Chondrocyte (in vitro differentiated cells): ENCODE measurements around the gene DAB2IP. TPM values are rescaled to one million over a fixed set of nuclear protein-coding genes. Genes with fewer than 3 reads are reported as not detected.

Experiments used
- DNase-seq: peaks from one replicate; pipeline ENCODE4 v3.0.0; 2021; ENCODE audit warnings: mixed read lengths, low spot score
- H3K27ac Mint-ChIP-seq: one replicate; pipeline ENCODE4 v1.8.0; 2021; ENCODE audit warnings: mild to moderate bottlenecking, moderate library complexity, mixed read lengths; ENCODE audit not compliant: unreplicated experiment
- H3K27me3 Mint-ChIP-seq: 2 replicates; pipeline ENCODE4 v1.8.0; 2021; ENCODE audit warnings: low read depth, mixed read lengths
- H3K36me3 Mint-ChIP-seq: 2 replicates; pipeline ENCODE4 v1.8.0; 2021; ENCODE audit warnings: low read depth, mixed read lengths
- H3K4me1 Mint-ChIP-seq: 2 replicates; pipeline ENCODE4 v1.8.0; 2021; ENCODE audit warnings: low read depth, mild to moderate bottlenecking, mixed read lengths
- H3K4me3 Mint-ChIP-seq: one replicate; pipeline ENCODE4 v1.8.0; 2021; ENCODE audit warnings: mild to moderate bottlenecking, moderate library complexity, mixed read lengths; ENCODE audit not compliant: unreplicated experiment
- H3K9me3 Mint-ChIP-seq: 2 replicates; pipeline ENCODE4 v1.8.0; 2021; ENCODE audit warnings: low read depth, mixed read lengths
- CTCF ChIP-seq: fragments of 200-600 bp; sonication (generic); IDR thresholded peaks from 2 replicates; pipeline ENCODE4 v1.5.0; 2021; ENCODE audit warnings: antibody characterized with exemption, mild to moderate bottlenecking, moderate library complexity
- total RNA-seq: library from RNA; stranded (reverse); gene quantifications from 3 replicates; pipeline ENCODE4 v1.2.1, GENCODE V29; 2021

DAB2IP gene
- total RNA-seq, 1 donor from 2014 or later, result 58.5 TPM

GRCh38 chr9:121655231-121655755, 3.9 kb downstream of the DAB2IP start:
- Mint-ChIP-seq H3K36me3 (peaks cover 2% of the 10 kb centered on the region), H3K27me3 (no peaks in the 10 kb centered on the region), H3K9me3 (no peaks in the 10 kb centered on the region), H3K4me1 (peaks cover 30% of the 10 kb centered on the region), H3K4me3 (no peak overlapping the region), H3K27ac (no peak overlapping the region)
- peak; percentile 48 for DNase-seq
- no peak for TF ChIP-seq CTCF

- peaks cover 32% of the 10 kb centered on the region for H3K4me1 Mint-ChIP-seq
- TF ChIP-seq CTCF, result no peak
- H3K27ac Mint-ChIP-seq, result no peak overlapping the region
- peak; percentile 46 for DNase-seq
- no peak overlapping the region for H3K4me3 Mint-ChIP-seq
- no peaks in the 10 kb centered on the region for H3K9me3 Mint-ChIP-seq
- H3K36me3 Mint-ChIP-seq, result peaks cover 4% of the 10 kb centered on the region
- H3K27me3 Mint-ChIP-seq, result no peaks in the 10 kb centered on the region
Measured at GRCh38 chr9:121656941-121657470, 5.6 kb downstream of the DAB2IP start.

DNA sequence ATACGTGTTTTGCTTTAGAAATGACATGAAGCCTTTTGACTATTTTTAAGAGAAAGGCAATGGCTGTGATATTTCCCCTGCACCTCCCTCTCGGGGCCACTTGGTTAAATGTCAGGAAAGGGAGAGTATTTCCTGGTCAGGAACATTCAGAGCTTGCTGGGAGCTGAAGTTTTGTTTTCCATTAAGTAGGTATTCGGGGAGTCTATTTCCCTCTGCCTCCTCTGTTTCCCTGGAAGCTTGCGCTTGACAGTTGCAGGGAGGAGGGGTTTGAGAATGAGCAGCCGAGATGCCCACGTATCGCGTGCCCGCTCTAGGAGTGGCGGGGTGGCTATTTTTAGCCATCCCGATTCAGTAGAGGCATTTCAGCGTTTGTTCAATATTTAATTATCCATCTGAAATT, 6.7 kb downstream of the DAB2IP start:
- no peaks in the 10 kb centered on the region for H3K9me3 Mint-ChIP-seq

GRCh38 chr9:121658591-121658990, 7.2 kb downstream of the DAB2IP start:
- Mint-ChIP-seq H3K36me3 (peaks cover 6% of the 10 kb centered on the region), H3K27ac (no peak overlapping the region)

More for the DNA sequence above, 6.7 kb downstream of the DAB2IP start:
- TF ChIP-seq CTCF, result no peak
- no peaks in the 10 kb centered on the region for H3K27me3 Mint-ChIP-seq
- no peak for DNase-seq
- H3K4me3 Mint-ChIP-seq, result no peak overlapping the region
- peaks cover 33% of the 10 kb centered on the region for H3K4me1 Mint-ChIP-seq
- H3K27ac Mint-ChIP-seq, result no peak overlapping the region
- peaks cover 4% of the 10 kb centered on the region for H3K36me3 Mint-ChIP-seq

GRCh38 chr9:121660367-121660766, 8.9 kb downstream of the DAB2IP start:
- Mint-ChIP-seq H3K27ac (peak overlapping the region; percentile 57), H3K9me3 (no peaks in the 10 kb centered on the region), H3K4me1 (peaks cover 38% of the 10 kb centered on the region), H3K27me3 (no peaks in the 10 kb centered on the region), H3K36me3 (peaks cover 6% of the 10 kb centered on the region), H3K4me3 (no peak overlapping the region)
- TF ChIP-seq CTCF, result no peak
- DNase-seq, result peak; percentile 54

More at GRCh38 chr9:121658591-121658990, 7.2 kb downstream of the DAB2IP start:
- no peaks in the 10 kb centered on the region for H3K9me3 Mint-ChIP-seq
- no peak overlapping the region for H3K4me3 Mint-ChIP-seq
- no peak for TF ChIP-seq CTCF
- H3K4me1 Mint-ChIP-seq, result peaks cover 37% of the 10 kb centered on the region
- H3K27me3 Mint-ChIP-seq, result no peaks in the 10 kb centered on the region
- peak; percentile 36 for DNase-seq
